Measurements from ENCODE around the gene MOV10L1.

GRCh38 chr22:50190182-50190940 lies 100.6 kb downstream of the MOV10L1 start:
- TF ChIP-seq CTCF (IDR thresholded peaks at IDR 0.05; ENCODE audit: low read depth, low read length) = peak; percentile 24
- peak; percentile 15 for TF ChIP-seq POLR2A (IDR thresholded peaks at IDR 0.05; ENCODE audit: extremely low read depth, insufficient read length)
- 0 out of 2 replicates have a peak, but pooled peaks have one; percentile 14 for TF ChIP-seq MAX (IDR thresholded peaks at IDR 0.05; ENCODE audit: low read depth, low read length)
